ENCODE data around the gene SCN2B. TPM values are rescaled to one million over a fixed set of nuclear protein-coding genes. Genes with fewer than 3 reads are reported as not detected.

SCN2B gene
- total RNA-seq, 2 donors from 2014 or later: 0.07 TPM; not detected in 1

DNA sequence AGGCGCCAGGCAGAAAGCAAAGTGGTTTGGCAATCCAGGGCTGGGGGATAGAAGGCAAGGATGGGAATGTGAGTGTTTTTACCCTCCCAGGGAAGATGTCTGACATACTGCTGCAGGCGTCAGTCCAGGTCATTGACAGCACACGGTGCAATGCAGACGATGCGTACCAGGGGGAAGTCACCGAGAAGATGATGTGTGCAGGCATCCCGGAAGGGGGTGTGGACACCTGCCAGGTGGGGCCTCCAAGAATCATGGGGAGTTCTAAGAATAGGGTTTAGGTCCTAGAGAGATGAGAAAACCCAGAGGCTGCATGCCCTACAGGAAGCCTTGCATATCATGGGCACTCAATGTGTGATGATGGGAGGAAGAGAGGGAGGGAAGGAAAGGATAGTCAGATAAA is 61.4 kb downstream of the SCN2B start:
- Histone ChIP-seq H3K4me3 (no peak overlapping the region), H3K27me3 (replicated peaks; ENCODE audit: insufficient read depth) (no peaks in the 10 kb centered on the region), H3K36me3 (no peaks in the 10 kb centered on the region), H3K9me3 (no peaks in the 10 kb centered on the region), H3K4me1 (ENCODE audit: control insufficient read depth in 1 of 2, low read depth in 2 of 2) (no peaks in the 10 kb centered on the region), H3K27ac (no peak overlapping the region)
- no peak for DNase-seq (ENCODE audit: low spot score)
- no peak for ATAC-seq (ENCODE audit: insufficient number of reproducible peaks, low FRiP score, low read depth)
- TF ChIP-seq, protein P1, sequence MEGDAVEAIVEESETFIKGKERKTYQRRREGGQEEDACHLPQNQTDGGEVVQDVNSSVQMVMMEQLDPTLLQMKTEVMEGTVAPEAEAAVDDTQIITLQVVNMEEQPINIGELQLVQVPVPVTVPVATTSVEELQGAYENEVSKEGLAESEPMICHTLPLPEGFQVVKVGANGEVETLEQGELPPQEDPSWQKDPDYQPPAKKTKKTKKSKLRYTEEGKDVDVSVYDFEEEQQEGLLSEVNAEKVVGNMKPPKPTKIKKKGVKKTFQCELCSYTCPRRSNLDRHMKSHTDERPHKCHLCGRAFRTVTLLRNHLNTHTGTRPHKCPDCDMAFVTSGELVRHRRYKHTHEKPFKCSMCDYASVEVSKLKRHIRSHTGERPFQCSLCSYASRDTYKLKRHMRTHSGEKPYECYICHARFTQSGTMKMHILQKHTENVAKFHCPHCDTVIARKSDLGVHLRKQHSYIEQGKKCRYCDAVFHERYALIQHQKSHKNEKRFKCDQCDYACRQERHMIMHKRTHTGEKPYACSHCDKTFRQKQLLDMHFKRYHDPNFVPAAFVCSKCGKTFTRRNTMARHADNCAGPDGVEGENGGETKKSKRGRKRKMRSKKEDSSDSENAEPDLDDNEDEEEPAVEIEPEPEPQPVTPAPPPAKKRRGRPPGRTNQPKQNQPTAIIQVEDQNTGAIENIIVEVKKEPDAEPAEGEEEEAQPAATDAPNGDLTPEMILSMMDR (IDR thresholded peaks at IDR 0.05): no peak

DNA sequence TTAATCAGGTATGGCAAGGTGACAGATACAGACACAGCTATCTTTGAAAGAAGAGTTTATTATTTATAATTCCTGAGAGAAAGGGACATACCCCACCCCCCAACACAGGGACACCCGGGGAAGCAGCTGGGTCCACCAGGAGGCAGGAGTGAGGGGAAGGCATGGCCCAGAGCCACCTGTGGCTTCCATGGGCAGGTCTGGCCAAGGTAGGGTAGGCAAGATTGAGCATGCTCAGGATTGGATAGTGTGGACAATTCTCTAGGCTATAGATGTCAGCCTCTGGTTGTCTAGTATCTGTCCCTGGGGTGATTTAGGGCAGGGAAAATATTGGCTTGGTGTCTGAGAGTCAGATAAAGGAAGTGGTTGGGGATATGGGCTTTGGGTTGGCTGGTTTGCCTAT is 62.2 kb downstream of the SCN2B start:
- H3K4me3 ChIP-seq: no peak overlapping the region
- no peak for DNase-seq (ENCODE audit: low spot score)
- TF ChIP-seq, protein P1 (IDR thresholded peaks at IDR 0.05): no peak
- no peaks in the 10 kb centered on the region for H3K4me1 ChIP-seq (ENCODE audit: control insufficient read depth in 1 of 2, low read depth in 2 of 2)
- ATAC-seq (ENCODE audit: insufficient number of reproducible peaks, low FRiP score, low read depth): no peak
- no peaks in the 10 kb centered on the region for H3K27me3 ChIP-seq (replicated peaks; ENCODE audit: insufficient read depth)
- no peaks in the 10 kb centered on the region for H3K36me3 ChIP-seq
- no peak overlapping the region for H3K27ac ChIP-seq
- H3K9me3 ChIP-seq: no peaks in the 10 kb centered on the region

DNA sequence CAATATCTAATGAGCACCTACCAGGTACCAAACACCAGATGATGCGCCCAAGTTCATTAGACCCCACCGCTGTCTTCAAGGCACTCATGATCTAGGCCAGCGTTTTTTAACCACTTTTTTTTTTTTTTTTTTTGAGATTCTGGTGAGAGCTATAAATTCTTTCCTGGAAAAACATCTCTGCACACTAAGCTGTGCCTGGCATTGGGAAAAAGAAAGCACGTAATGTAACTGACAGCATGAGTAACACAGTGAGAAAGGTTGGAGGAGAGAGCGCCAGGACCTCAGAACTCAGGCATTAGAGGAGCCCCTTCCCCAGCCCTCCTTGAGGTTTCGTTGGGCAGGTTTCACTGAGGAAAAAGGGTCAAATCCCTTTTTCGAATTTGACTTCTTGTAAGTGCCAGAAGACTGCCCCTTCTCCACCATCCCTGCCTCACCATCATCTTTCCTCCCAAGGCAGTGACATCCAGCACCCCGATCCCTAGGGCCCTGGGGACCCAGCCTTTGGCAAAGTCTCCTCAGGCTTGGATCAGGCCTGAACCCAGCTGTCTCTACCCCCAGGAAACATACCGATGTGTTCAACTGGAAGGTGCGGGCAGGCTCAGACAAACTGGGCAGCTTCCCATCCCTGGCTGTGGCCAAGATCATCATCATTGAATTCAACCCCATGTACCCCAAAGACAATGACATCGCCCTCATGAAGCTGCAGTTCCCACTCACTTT is 63.6 kb downstream of the SCN2B start:
- Histone ChIP-seq H3K27me3 (replicated peaks; ENCODE audit: insufficient read depth) (no peaks in the 10 kb centered on the region), H3K4me3 (no peak overlapping the region), H3K4me1 (ENCODE audit: control insufficient read depth in 1 of 2, low read depth in 2 of 2) (no peaks in the 10 kb centered on the region), H3K27ac (no peak overlapping the region), H3K36me3 (no peaks in the 10 kb centered on the region), H3K9me3 (no peaks in the 10 kb centered on the region)
- ATAC-seq (ENCODE audit: insufficient number of reproducible peaks, low FRiP score, low read depth) (no peak), DNase-seq (ENCODE audit: low spot score) (no peak)
- TF ChIP-seq, protein P1 (IDR thresholded peaks at IDR 0.05): no peak

Other genes with a start within 250 kb of the SCN2B start
- gene TMPRSS13, start 247.2 kb downstream of the SCN2B start, total RNA-seq: 1 to 10 TPM in 1 of 2 donors, not detected in 1; 1.1 TPM
- gene IL10RA, start 190.2 kb downstream of the SCN2B start, total RNA-seq: 10 to 100 TPM; 36.4 to 72.6 TPM
- 1 to 10 TPM in 1 of 2 donors, not detected in 1; 2.2 TPM for gene TMPRSS4, start 99.6 kb downstream of the SCN2B start, total RNA-seq
- gene SMIM35, start 89.7 kb downstream of the SCN2B start, total RNA-seq: not detected
- 1 to 10 TPM; 2.0 to 2.4 TPM for gene SCN4B, start 23.8 kb downstream of the SCN2B start, total RNA-seq
- 1 to 10 TPM; 3.7 to 7.6 TPM for gene JAML, start 48.4 kb upstream of the SCN2B start, total RNA-seq
- gene MPZL3, start 75.7 kb upstream of the SCN2B start, total RNA-seq: 1 to 10 TPM in 1 of 2 donors, under 1 TPM in 1; 0.41 to 3.2 TPM
- 10 to 100 TPM; 18.3 to 58.1 TPM for gene MPZL2, start 87.7 kb upstream of the SCN2B start, total RNA-seq
- 1 to 10 TPM; 1.1 to 1.3 TPM for gene CD3E, start 128.1 kb upstream of the SCN2B start, total RNA-seq
- 1 to 10 TPM; 1.6 to 5.8 TPM for gene CD3D, start 166.1 kb upstream of the SCN2B start, total RNA-seq
- 1 to 10 TPM in 1 of 2 donors, under 1 TPM in 1; 0.27 to 1.1 TPM for gene CD3G, start 167.7 kb upstream of the SCN2B start, total RNA-seq
- gene UBE4A, start 183.0 kb upstream of the SCN2B start, total RNA-seq: 10 to 100 TPM; 37.1 to 49.0 TPM
- gene ATP5MG, start 225.0 kb upstream of the SCN2B start, total RNA-seq: 10 to 100 TPM; 21.1 to 45.2 TPM